ENCODE data around the gene FGF1.

FGF1 gene

GRCh38 chr5:142626786-142627185 is 59.1 kb downstream of the FGF1 start:
- no peak overlapping the region for H3K27ac ChIP-seq (ENCODE audit: low read depth, low read length, poor library complexity, severe bottlenecking)
- no peaks in the 10 kb centered on the region for H3K36me3 ChIP-seq (ENCODE audit: insufficient read depth, low read length)
- H4K20me1 ChIP-seq (ENCODE audit: insufficient read depth, low read length): no peaks in the 10 kb centered on the region
- no peaks in the 10 kb centered on the region for H3K4me1 ChIP-seq (ENCODE audit: insufficient read depth, low read length, severe bottlenecking)
- no peaks in the 10 kb centered on the region for H3K27me3 ChIP-seq (ENCODE audit: insufficient read depth, low read length)
- no peaks in the 10 kb centered on the region for H3K9me3 ChIP-seq (ENCODE audit: low read length)
- no peaks in the 10 kb centered on the region for H3K79me2 ChIP-seq (ENCODE audit: insufficient read depth, low read length)
- H2AFZ ChIP-seq (ENCODE audit: low read length): no peak overlapping the region
- H3F3A ChIP-seq (ENCODE audit: insufficient read depth, low read length): no peaks in the 10 kb centered on the region
- H3K4me2 ChIP-seq (ENCODE audit: low read length): no peak overlapping the region
- TF ChIP-seq CTCF (IDR thresholded peaks at IDR 0.05; ENCODE audit: low read length) (no peak), EZH2 (IDR thresholded peaks at IDR 0.05; ENCODE audit: borderline replicate concordance, low read length) (no peak)
- no peaks in the 10 kb centered on the region for H3K9me2 ChIP-seq (ENCODE audit: low read depth, low read length)
- no peak overlapping the region for H3K4me3 ChIP-seq (ENCODE audit: low read depth, low read length, poor library complexity, severe bottlenecking)
- no peak overlapping the region for H3K9ac ChIP-seq (ENCODE audit: low read length)

- Histone ChIP-seq H3K9me2 (ENCODE audit: low read depth, low read length) (no peaks in the 10 kb centered on the region), H3K9ac (ENCODE audit: low read length) (no peak overlapping the region), H3K9me3 (ENCODE audit: low read length) (no peaks in the 10 kb centered on the region), H3K4me3 (ENCODE audit: low read depth, low read length, poor library complexity, severe bottlenecking) (no peak overlapping the region), H3K27ac (ENCODE audit: low read depth, low read length, poor library complexity, severe bottlenecking) (no peak overlapping the region), H3K4me1 (ENCODE audit: insufficient read depth, low read length, severe bottlenecking) (no peaks in the 10 kb centered on the region), H3F3A (ENCODE audit: insufficient read depth, low read length) (no peaks in the 10 kb centered on the region), H4K20me1 (ENCODE audit: insufficient read depth, low read length) (no peaks in the 10 kb centered on the region), H3K36me3 (ENCODE audit: insufficient read depth, low read length) (no peaks in the 10 kb centered on the region), H3K79me2 (ENCODE audit: insufficient read depth, low read length) (no peaks in the 10 kb centered on the region), H2AFZ (ENCODE audit: low read length) (no peak overlapping the region), H3K27me3 (ENCODE audit: insufficient read depth, low read length) (no peaks in the 10 kb centered on the region), H3K4me2 (ENCODE audit: low read length) (no peak overlapping the region)
- TF ChIP-seq CTCF (IDR thresholded peaks at IDR 0.05; ENCODE audit: low read length) (no peak), EZH2 (IDR thresholded peaks at IDR 0.05; ENCODE audit: borderline replicate concordance, low read length) (no peak)
Measured at GRCh38 chr5:142626099-142626498, 59.8 kb downstream of the FGF1 start.

GRCh38 chr5:142621227-142621626 is 64.7 kb downstream of the FGF1 start:
- TF ChIP-seq CTCF (IDR thresholded peaks at IDR 0.05; ENCODE audit: low read length) (no peak), EZH2 (IDR thresholded peaks at IDR 0.05; ENCODE audit: borderline replicate concordance, low read length) (no peak)
- Histone ChIP-seq H3K36me3 (ENCODE audit: insufficient read depth, low read length) (no peaks in the 10 kb centered on the region), H3K4me1 (ENCODE audit: insufficient read depth, low read length, severe bottlenecking) (no peaks in the 10 kb centered on the region), H3K9me3 (ENCODE audit: low read length) (no peaks in the 10 kb centered on the region), H4K20me1 (ENCODE audit: insufficient read depth, low read length) (no peaks in the 10 kb centered on the region), H3K4me3 (ENCODE audit: low read depth, low read length, poor library complexity, severe bottlenecking) (no peak overlapping the region), H3F3A (ENCODE audit: insufficient read depth, low read length) (no peaks in the 10 kb centered on the region), H3K27me3 (ENCODE audit: insufficient read depth, low read length) (no peaks in the 10 kb centered on the region), H3K9ac (ENCODE audit: low read length) (no peak overlapping the region), H3K79me2 (ENCODE audit: insufficient read depth, low read length) (no peaks in the 10 kb centered on the region), H2AFZ (ENCODE audit: low read length) (no peak overlapping the region), H3K9me2 (ENCODE audit: low read depth, low read length) (no peaks in the 10 kb centered on the region), H3K4me2 (ENCODE audit: low read length) (no peak overlapping the region), H3K27ac (ENCODE audit: low read depth, low read length, poor library complexity, severe bottlenecking) (no peak overlapping the region)
